Measurements from ENCODE around the gene COLGALT1. TPM values are rescaled to one million over a fixed set of nuclear protein-coding genes. Genes with fewer than 3 reads are reported as not detected.

The COLGALT1 gene
- total RNA-seq, 6 donors from 2014 or later: 58.3 to 151 (median 116) TPM

DNA sequence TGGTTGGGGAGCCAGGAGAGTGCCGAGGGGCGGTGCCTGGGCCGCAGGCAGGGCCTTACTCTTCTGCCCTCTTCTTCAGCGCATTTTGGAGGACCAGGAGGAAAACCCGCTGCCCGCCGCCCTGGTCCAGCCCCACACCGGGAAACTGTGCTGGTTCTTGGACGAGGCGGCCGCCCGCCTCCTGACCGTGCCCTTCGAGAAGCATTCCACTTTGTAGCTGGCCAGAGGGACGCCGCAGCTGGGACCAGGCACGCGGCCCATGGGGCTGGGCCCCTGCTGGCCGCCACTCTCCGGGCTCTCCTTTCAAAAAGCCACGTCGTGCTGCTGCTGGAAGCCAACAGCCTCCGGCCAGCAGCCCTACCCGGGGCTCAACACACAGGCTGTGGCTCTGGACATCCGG is 34.6 kb upstream of the COLGALT1 start:
- DNase-seq: peak in 1 of 2 donors; percentile 83
- ATAC-seq (ENCODE audit: low FRiP score in 2 of 2): peak in 1 of 2 donors; percentile 17
- 95 to 96% methylated on average over 24 to 25 of the region's 25 CpGs for WGBS, 2 donors
- H3K27me3 ChIP-seq: no peaks in the 10 kb centered on the region
- peaks cover 16 to 23% (median 18%) of the 10 kb centered on the region in 4 donors for H3K4me1 ChIP-seq
- peaks cover 4 to 44% (median 25%) of the 10 kb centered on the region in 4 donors for H3K36me3 ChIP-seq
- no peak overlapping the region for H3K4me3 ChIP-seq
- H3K9me3 ChIP-seq: peaks cover 0 to 12% (median 7%) of the 10 kb centered on the region in 4 donors
- H3K27ac ChIP-seq: no peak overlapping the region
- no peak for TF ChIP-seq EP300 (IDR thresholded peaks at IDR 0.05)
- no peak for TF ChIP-seq POLR2A (IDR thresholded peaks at IDR 0.05)

DNA sequence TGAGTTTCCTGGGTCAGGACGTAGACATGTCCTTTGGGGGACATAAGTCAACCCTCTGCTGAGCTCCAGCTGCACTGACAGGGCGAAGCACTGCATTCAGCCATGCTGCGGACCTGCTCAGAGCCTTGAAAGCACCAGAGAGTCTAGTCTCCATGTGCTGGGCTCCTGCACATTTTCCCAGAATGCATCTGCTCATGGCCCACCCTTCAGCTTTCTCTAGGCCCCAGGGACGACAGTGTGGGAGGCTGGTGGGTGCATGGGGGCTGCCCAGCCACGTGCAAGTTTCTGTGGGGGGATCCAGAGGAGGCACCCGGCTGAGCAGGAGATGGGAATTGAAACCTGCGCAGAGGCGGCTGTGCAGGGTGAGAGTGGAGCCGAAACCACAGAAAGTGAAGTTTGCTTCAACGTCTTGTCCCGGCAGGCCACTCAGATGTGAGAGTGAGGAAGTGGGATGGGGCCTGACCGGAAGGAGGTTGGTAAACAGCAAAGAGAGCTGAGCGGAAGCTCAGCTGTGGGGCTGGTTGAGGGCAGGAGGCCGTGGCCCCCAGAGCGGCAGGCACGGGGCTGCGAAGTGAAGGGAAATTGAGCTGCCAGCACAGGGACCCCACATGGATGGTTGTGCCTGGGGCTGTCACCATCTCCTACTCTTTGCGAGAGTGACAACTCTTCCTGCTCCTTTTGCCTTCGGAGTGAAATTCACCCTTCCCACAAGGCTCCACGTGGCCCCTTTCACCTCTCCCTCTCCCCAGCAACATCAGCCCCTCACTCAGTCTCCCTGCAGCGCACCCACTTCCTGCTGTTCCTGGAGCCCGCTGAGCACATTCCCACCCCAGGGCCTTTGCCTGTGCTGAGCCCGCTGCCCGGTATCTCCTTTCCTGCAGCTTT is 32.2 kb upstream of the COLGALT1 start:
- H3K4me3 ChIP-seq: peak overlapping the region in 2 of 4 donors; percentile 1 to 25
- ATAC-seq (ENCODE audit: low FRiP score in 2 of 2) (peak; percentile 76 to 80), DNase-seq (peak; percentile 79 to 84)
- TF ChIP-seq, protein P1, sequence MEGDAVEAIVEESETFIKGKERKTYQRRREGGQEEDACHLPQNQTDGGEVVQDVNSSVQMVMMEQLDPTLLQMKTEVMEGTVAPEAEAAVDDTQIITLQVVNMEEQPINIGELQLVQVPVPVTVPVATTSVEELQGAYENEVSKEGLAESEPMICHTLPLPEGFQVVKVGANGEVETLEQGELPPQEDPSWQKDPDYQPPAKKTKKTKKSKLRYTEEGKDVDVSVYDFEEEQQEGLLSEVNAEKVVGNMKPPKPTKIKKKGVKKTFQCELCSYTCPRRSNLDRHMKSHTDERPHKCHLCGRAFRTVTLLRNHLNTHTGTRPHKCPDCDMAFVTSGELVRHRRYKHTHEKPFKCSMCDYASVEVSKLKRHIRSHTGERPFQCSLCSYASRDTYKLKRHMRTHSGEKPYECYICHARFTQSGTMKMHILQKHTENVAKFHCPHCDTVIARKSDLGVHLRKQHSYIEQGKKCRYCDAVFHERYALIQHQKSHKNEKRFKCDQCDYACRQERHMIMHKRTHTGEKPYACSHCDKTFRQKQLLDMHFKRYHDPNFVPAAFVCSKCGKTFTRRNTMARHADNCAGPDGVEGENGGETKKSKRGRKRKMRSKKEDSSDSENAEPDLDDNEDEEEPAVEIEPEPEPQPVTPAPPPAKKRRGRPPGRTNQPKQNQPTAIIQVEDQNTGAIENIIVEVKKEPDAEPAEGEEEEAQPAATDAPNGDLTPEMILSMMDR (IDR thresholded peaks at IDR 0.05): no peak
- TF ChIP-seq POLR2AphosphoS5 (IDR thresholded peaks at IDR 0.05) (peak; percentile 68 to 69), POLR2A (IDR thresholded peaks at IDR 0.05) (peak in 1 of 4 donors; percentile 35)
- WGBS, 2 donors: 21 to 27% methylated on average over 23 to 24 of the region's 24 CpGs
- peaks cover 16 to 23% (median 18%) of the 10 kb centered on the region in 4 donors for H3K4me1 ChIP-seq
- H3K9me3 ChIP-seq: no peaks in the 10 kb centered on the region
- H3K36me3 ChIP-seq: peaks cover 4 to 23% (median 11%) of the 10 kb centered on the region in 4 donors
- H3K27me3 ChIP-seq: no peaks in the 10 kb centered on the region
- peak overlapping the region; percentile 68 to 80 (median 76) for H3K27ac ChIP-seq

DNA sequence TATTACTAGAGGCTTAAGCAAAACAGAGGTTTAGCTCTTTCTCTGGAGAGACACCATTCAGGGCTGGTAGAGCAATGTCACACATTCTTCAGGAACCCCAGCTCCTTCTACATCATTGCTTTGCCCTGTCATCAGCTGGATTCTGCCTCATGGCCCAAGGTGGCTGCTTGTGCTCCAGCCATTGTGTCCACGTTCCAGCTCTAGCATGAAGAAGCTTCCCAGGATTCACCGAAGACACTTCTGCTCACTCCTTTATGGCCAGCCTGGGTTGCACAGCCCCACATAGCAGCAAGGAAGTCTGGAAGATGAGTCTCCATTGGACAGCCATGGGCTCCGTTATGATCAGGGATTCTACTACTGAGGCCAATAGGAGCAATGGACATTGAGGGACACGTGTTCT is 30.8 kb upstream of the COLGALT1 start:
- Histone ChIP-seq H3K36me3 (peaks cover 4 to 13% (median 9%) of the 10 kb centered on the region in 4 donors), H3K4me3 (no peak overlapping the region), H3K27me3 (no peaks in the 10 kb centered on the region), H3K4me1 (peaks cover 16 to 23% (median 18%) of the 10 kb centered on the region in 4 donors), H3K9me3 (peaks cover 0 to 8% (median 1%) of the 10 kb centered on the region in 4 donors), H3K27ac (no peak overlapping the region)
- 91 to 100% methylated on average over 4 of the region's 4 CpGs for WGBS, 2 donors
- TF ChIP-seq EP300 (IDR thresholded peaks at IDR 0.05) (no peak), POLR2A (IDR thresholded peaks at IDR 0.05) (no peak), POLR2AphosphoS5 (IDR thresholded peaks at IDR 0.05) (no peak)
- ATAC-seq (ENCODE audit: low FRiP score in 2 of 2) (no peak), DNase-seq (no peak)

DNA sequence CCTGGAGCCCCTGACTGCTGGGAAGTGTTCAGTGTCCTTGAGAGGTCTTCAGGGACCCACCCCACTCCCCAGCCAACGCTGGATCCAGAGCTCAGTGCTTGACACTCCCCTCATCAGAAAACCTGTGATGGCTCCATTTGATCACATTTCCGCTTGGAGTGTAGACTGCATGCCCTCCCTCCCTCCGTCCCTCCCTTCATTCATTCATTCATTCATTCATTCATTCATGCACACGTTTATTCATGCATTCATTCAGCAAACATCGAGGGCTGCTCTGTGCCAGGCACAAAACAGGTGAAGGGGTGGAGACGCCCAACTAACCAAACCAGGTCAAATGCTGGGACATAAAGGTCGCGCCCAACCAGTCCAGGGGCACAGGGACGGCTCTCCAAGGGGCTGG is 30.3 kb upstream of the COLGALT1 start:
- H3K36me3 ChIP-seq: peaks cover 4 to 10% (median 7%) of the 10 kb centered on the region in 4 donors
- TF ChIP-seq, protein P1 (IDR thresholded peaks at IDR 0.05): no peak
- TF ChIP-seq EP300 (IDR thresholded peaks at IDR 0.05): no peak
- TF ChIP-seq POLR2A (IDR thresholded peaks at IDR 0.05): no peak
- H3K4me1 ChIP-seq: peaks cover 16 to 23% (median 18%) of the 10 kb centered on the region in 4 donors
- H3K9me3 ChIP-seq: peaks cover 0 to 8% (median 1%) of the 10 kb centered on the region in 4 donors
- DNase-seq: no peak
- H3K4me3 ChIP-seq: no peak overlapping the region
- no peaks in the 10 kb centered on the region for H3K27me3 ChIP-seq
- no peak for ATAC-seq (ENCODE audit: low FRiP score in 2 of 2)
- 79 to 86% methylated on average over 9 of the region's 9 CpGs for WGBS, 2 donors
- H3K27ac ChIP-seq: no peak overlapping the region

DNA sequence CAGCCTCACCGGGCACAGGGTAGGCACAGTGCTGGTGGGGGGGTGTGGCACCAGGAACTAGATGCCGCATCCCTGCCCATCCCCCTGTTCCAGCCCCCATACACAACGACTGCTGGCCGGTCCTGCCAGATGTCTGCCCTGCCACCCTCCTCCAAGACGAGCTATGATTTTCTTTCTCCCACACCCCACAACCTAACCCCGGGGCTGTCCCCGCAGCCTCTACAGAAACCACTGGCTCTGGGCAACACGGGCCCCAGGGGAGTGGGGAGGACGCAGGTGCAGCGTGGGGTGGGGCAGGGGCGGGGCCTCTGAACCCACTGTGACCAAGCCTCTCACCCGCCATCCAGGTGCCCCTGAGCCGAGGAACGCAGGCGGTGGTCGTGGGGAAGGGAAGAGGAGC is 28.5 kb upstream of the COLGALT1 start:
- peak in 1 of 2 donors; percentile 15 for ATAC-seq (ENCODE audit: low FRiP score in 2 of 2)
- TF ChIP-seq POLR2AphosphoS5 (IDR thresholded peaks at IDR 0.05): no peak
- TF ChIP-seq, protein P1 (IDR thresholded peaks at IDR 0.05): no peak
- TF ChIP-seq POLR2A (IDR thresholded peaks at IDR 0.05): no peak
- TF ChIP-seq EP300 (IDR thresholded peaks at IDR 0.05): no peak
- Histone ChIP-seq H3K27me3 (no peaks in the 10 kb centered on the region), H3K36me3 (no peaks in the 10 kb centered on the region), H3K9me3 (peaks cover 0 to 8% (median 1%) of the 10 kb centered on the region in 4 donors), H3K4me1 (peaks cover 16 to 23% (median 18%) of the 10 kb centered on the region in 4 donors), H3K27ac (no peak overlapping the region), H3K4me3 (no peak overlapping the region)
- peak in 1 of 2 donors; percentile 65 for DNase-seq
- WGBS, 2 donors: 66 to 69% methylated on average over 5 to 16 of the region's 16 CpGs
